Stimulated activated CD4-positive, alpha-beta T cell treated with anti-CD3 and anti-CD28 coated beads, Interleukin-4, amount 100 ng/mL, for 1 hour (primary cell): ENCODE results near the gene ABCC6.
"Not testable (repeated sequence)": the region's sequence is repeated elsewhere in the genome, so short reads cannot be mapped to it uniquely, and the experiment has no call there.

Source experiments
- DNase-seq: peaks from one replicate; pipeline ENCODE4 v3.0.0-alpha.2; 2020

ABCC6 gene

GRCh38 chr16:16221382-16221781, 1.9 kb downstream of the ABCC6 start:
- not testable (repeated sequence) for DNase-seq

- DNase-seq = not testable (repeated sequence)
Observed at GRCh38 chr16:16220449-16220848, 2.8 kb downstream of the ABCC6 start.

- not testable (repeated sequence) for DNase-seq
Observed at GRCh38 chr16:16218787-16219186, 4.5 kb downstream of the ABCC6 start.

GRCh38 chr16:16218349-16218748, 4.9 kb downstream of the ABCC6 start:
- DNase-seq = not testable (repeated sequence)

GRCh38 chr16:16213863-16214293, 9.4 kb downstream of the ABCC6 start:
- DNase-seq = not testable (repeated sequence)

GRCh38 chr16:16211404-16211803, 11.9 kb downstream of the ABCC6 start:
- not testable (repeated sequence) for DNase-seq

GRCh38 chr16:16208461-16208860, 14.8 kb downstream of the ABCC6 start:
- DNase-seq = not testable (repeated sequence)

- DNase-seq = not testable (repeated sequence)
Observed at GRCh38 chr16:16207787-16208334, 15.4 kb downstream of the ABCC6 start.

- DNase-seq = not testable (repeated sequence)
Observed at GRCh38 chr16:16207097-16207786, 16.1 kb downstream of the ABCC6 start.

GRCh38 chr16:16205864-16206263, 17.4 kb downstream of the ABCC6 start:
- DNase-seq = not testable (repeated sequence)

GRCh38 chr16:16204552-16204951, 18.7 kb downstream of the ABCC6 start:
- DNase-seq = not testable (repeated sequence)

GRCh38 chr16:16203494-16203893, 19.8 kb downstream of the ABCC6 start:
- DNase-seq = not testable (repeated sequence)

GRCh38 chr16:16202400-16203143, 20.7 kb downstream of the ABCC6 start:
- DNase-seq = peak; percentile 17

GRCh38 chr16:16201880-16202279, 21.4 kb downstream of the ABCC6 start:
- not testable (repeated sequence) for DNase-seq

- DNase-seq = not testable (repeated sequence)
Observed at GRCh38 chr16:16200391-16200790, 22.9 kb downstream of the ABCC6 start.

- not testable (repeated sequence) for DNase-seq
Observed at GRCh38 chr16:16199428-16199827, 23.9 kb downstream of the ABCC6 start.

GRCh38 chr16:16197966-16198365, 25.3 kb downstream of the ABCC6 start:
- no peak for DNase-seq

- DNase-seq = no peak
Observed at GRCh38 chr16:16197331-16197730, 26.0 kb downstream of the ABCC6 start.

- no peak for DNase-seq
Observed at GRCh38 chr16:16196099-16196498, 27.2 kb downstream of the ABCC6 start.

- no peak for DNase-seq
Observed at GRCh38 chr16:16191493-16192167, 31.7 kb downstream of the ABCC6 start.

GRCh38 chr16:16190966-16191365, 32.3 kb downstream of the ABCC6 start:
- DNase-seq = not testable (repeated sequence)

- DNase-seq = no peak
Observed at GRCh38 chr16:16190546-16190945, 32.7 kb downstream of the ABCC6 start.

- DNase-seq = no peak
Observed at GRCh38 chr16:16189842-16190241, 33.5 kb downstream of the ABCC6 start.
